ENCODE results near the gene ADAMTS19. TPM values are rescaled to one million over a fixed set of nuclear protein-coding genes. Genes with fewer than 3 reads are reported as not detected.

ADAMTS19 gene
- total and polyA plus RNA-seq, 2 of the 8 experiments (the other 6 are each of a cell fraction or from before 2014, with no cell fraction given): 17.3 to 28.8 TPM

GRCh38 chr5:129541051-129541450 lies 81.0 kb downstream of the ADAMTS19 start:
- peaks cover 0 to 4% (median 2%) of the 10 kb centered on the region in 4 experiments; a peak in 3 of 8 replicates for H3K36me3 ChIP-seq (ENCODE audit: control insufficient read depth in 2 of 4, insufficient read depth in 4 of 4, low read length in 3 of 4)
- H3K9ac ChIP-seq (replicated peaks in 1 of 4; ENCODE audit: extremely low read depth in 1 of 4, low read depth in 3 of 4, low read length in 3 of 4): no peak overlapping the region
- H4K5ac ChIP-seq (ENCODE audit: insufficient read length, low read depth, low read length): no peak overlapping the region
- no peak overlapping the region for H3K56ac ChIP-seq (replicated peaks; ENCODE audit: insufficient read length, low read depth, low read length)
- no peaks in the 10 kb centered on the region for H4K20me1 ChIP-seq (replicated peaks in 1 of 2; ENCODE audit: control insufficient read depth in 1 of 2, insufficient read depth in 2 of 2, low read length in 2 of 2)
- DNase-seq (ENCODE audit: low read depth in 1 of 2, low spot score in 2 of 2): no peak
- no peak overlapping the region for H2AFZ ChIP-seq (ENCODE audit: low read length)
- H3K79me1 ChIP-seq (ENCODE audit: low read depth, low read length): no peaks in the 10 kb centered on the region
- H2BK120ac ChIP-seq (replicated peaks; ENCODE audit: low read depth, low read length): no peak overlapping the region
- H3K4me3 ChIP-seq (ENCODE audit: extremely low read depth in 1 of 4, insufficient read depth in 2 of 4, low read depth in 3 of 4, low read length in 4 of 4): no peak overlapping the region
- whole genome bisulfite sequencing, 2 experiments (ENCODE audit: extremely low coverage in 1 of 2, insufficient coverage in 1 of 2, insufficient read length in 1 of 2, insufficient replicate concordance in 2 of 2, low coverage in 1 of 2, low lambda C conversion rate in 2 of 2, missing lambda C conversion rate in 1 of 2): 100% methylated on average over 3 of the region's 3 CpGs; no CpG with 5 or more reads in 1 of the 2 experiments
- H4K8ac ChIP-seq (ENCODE audit: extremely low read depth, insufficient read depth, low read length): no peak overlapping the region
- no peak overlapping the region for H2AK5ac ChIP-seq (ENCODE audit: low read depth, low read length)
- H2BK5ac ChIP-seq (ENCODE audit: low read depth, low read length): no peak overlapping the region
- H3K4me1 ChIP-seq (replicated peaks in 1 of 4; ENCODE audit: control insufficient read depth in 3 of 4, insufficient read depth in 4 of 4, low read length in 3 of 4): no peaks in the 10 kb centered on the region; a peak in 1 of 7 replicates
- H3K23ac ChIP-seq (ENCODE audit: insufficient read length): no peak overlapping the region
- H3K27ac ChIP-seq (ENCODE audit: low read depth, low read length): no peak overlapping the region
- H3K27me3 ChIP-seq (replicated peaks in 1 of 4; ENCODE audit: control insufficient read depth in 3 of 4, extremely low read depth in 1 of 4, insufficient read depth in 3 of 4, low read length in 3 of 4): no peaks in the 10 kb centered on the region
- H3K23me2 ChIP-seq (ENCODE audit: low read depth, low read length): no peaks in the 10 kb centered on the region
- no peak overlapping the region for H3K14ac ChIP-seq (ENCODE audit: insufficient read length)
- ChIA-PET CTCF (ENCODE audit: partially characterized antibody) (no interaction called here), POLR2A (ENCODE audit: partially characterized antibody) (no interaction called here)
- 0 out of 4 replicates have a peak, but pooled peaks cover 0 to 2% of the 10 kb centered on the region in 2 experiments for H3K9me3 ChIP-seq (ENCODE audit: insufficient read depth in 2 of 2, low read depth in 1 of 2, low read length in 1 of 2)
- H2BK20ac ChIP-seq (ENCODE audit: low read length): no peak overlapping the region
- H2BK15ac ChIP-seq (ENCODE audit: low read length): no peak overlapping the region
- H3K4ac ChIP-seq (replicated peaks; ENCODE audit: insufficient read length, low read depth, low read length): no peak overlapping the region
- H3K18ac ChIP-seq (ENCODE audit: extremely low read depth, low read length): no peak overlapping the region
- FAIRE-seq: no peak
- no peak overlapping the region for H2BK12ac ChIP-seq (ENCODE audit: low read depth, low read length)
- H4K91ac ChIP-seq (replicated peaks; ENCODE audit: insufficient read length, low read length): no peak overlapping the region
- H3K4me2 ChIP-seq (ENCODE audit: insufficient read depth in 1 of 2, low read depth in 2 of 2, low read length in 2 of 2): no peak overlapping the region
- H3K79me2 ChIP-seq (ENCODE audit: control insufficient read depth in 1 of 2, insufficient read depth in 2 of 2, low read length in 2 of 2): no peaks in the 10 kb centered on the region
- TF ChIP-seq SUZ12 (IDR thresholded peaks at IDR 0.05; ENCODE audit: low read length) (no peak), HDAC2 (IDR thresholded peaks at IDR 0.05; ENCODE audit: borderline replicate concordance in 1 of 2, low read depth in 2 of 2, low read length in 2 of 2) (no peak), SIN3A (conservative IDR thresholded peaks at IDR 0.05 in 1 of 2, IDR thresholded peaks at IDR 0.05 in 1 of 2; ENCODE audit: low read depth in 1 of 2, low read length in 2 of 2) (no peak), CEBPB (IDR thresholded peaks at IDR 0.05; ENCODE audit: low read depth, low read length) (no peak), SP4 (IDR thresholded peaks at IDR 0.05; ENCODE audit: low read length) (no peak), POLR2A (IDR thresholded peaks at IDR 0.05; ENCODE audit: control extremely low read depth in 1 of 2, low read depth in 2 of 2, low read length in 2 of 2) (no peak), USF2 (IDR thresholded peaks at IDR 0.05; ENCODE audit: low read length) (no peak), ZNF274 (IDR thresholded peaks at IDR 0.05; ENCODE audit: borderline replicate concordance, extremely low read depth, low read length) (no peak), NANOG (IDR thresholded peaks at IDR 0.05; ENCODE audit: insufficient read depth, low read depth, low read length, poor library complexity, severe bottlenecking) (no peak), CREB1 (IDR thresholded peaks at IDR 0.05) (no peak), ATF3 (IDR thresholded peaks at IDR 0.05; ENCODE audit: insufficient read depth, low read depth, low read length) (no peak), EZH2 (IDR thresholded peaks at IDR 0.05; ENCODE audit: low read depth, low read length, severe bottlenecking) (no peak)
